H1 (cell line): ENCODE data around the gene CDC42EP5. TPM values are rescaled to one million over a fixed set of nuclear protein-coding genes. Genes with fewer than 3 reads are reported as not detected.
"Not testable (repeated sequence)": the region's sequence is repeated elsewhere in the genome, so short reads cannot be mapped to it uniquely, and the experiment has no call there.

ENCODE experiments used
- CTCF ChIA-PET: fragments of 300-600 bp; sonication (Branson Sonifier 250); formaldehyde crosslinking; loops from one replicate; lab custom pipeline; 2021; ENCODE audit not compliant: partially characterized antibody; lab: Charles Lee
- POLR2A ChIA-PET: fragments of 300-600 bp; sonication (Branson Sonifier 250); formaldehyde crosslinking; loops from one replicate; lab custom pipeline; 2021; ENCODE audit warnings: inconsistent platforms; ENCODE audit not compliant: partially characterized antibody; lab: Charles Lee
- DNase-seq, 2 experiments: peaks; one replicate each; pipeline versions ENCODE4 v3.0.0 to v3.0.0-alpha.2; 2010 to 2022; ENCODE audit warnings: low spot score in 2 of 2, low read depth in 1 of 2, mixed read lengths in 1 of 2
- FAIRE-seq: peaks from 2 replicates; lab custom pipeline; 2011; peaks lifted over from hg19 to GRCh38; lab: Jason Lieb, UNC
- H2AFZ ChIP-seq: 2 replicates; pipeline ENCODE4 v1.8.1; 2012; ENCODE audit warnings: low read length, inconsistent platforms
- H2AK5ac ChIP-seq: 2 replicates; pipeline ENCODE4 v1.6.1; 2013; ENCODE audit warnings: low read depth, low read length
- H2BK120ac ChIP-seq: replicated peaks from 2 replicates; pipeline ENCODE3; 2013; ENCODE audit warnings: low read depth, low read length, inconsistent platforms
- H2BK12ac ChIP-seq: 2 replicates; pipeline ENCODE4 v1.6.1; 2013; ENCODE audit warnings: low read depth, low read length
- H2BK15ac ChIP-seq: 2 replicates; pipeline ENCODE4 v1.6.1; 2013; ENCODE audit warnings: low read length
- H2BK20ac ChIP-seq: 2 replicates; pipeline ENCODE4 v1.6.1; 2013; ENCODE audit warnings: low read length
- H2BK5ac ChIP-seq: 2 replicates; pipeline ENCODE4 v1.6.1; 2013; ENCODE audit warnings: low read depth, low read length
- H3K14ac ChIP-seq: 2 replicates; pipeline ENCODE4 v1.6.1; 2013; ENCODE audit warnings: inconsistent platforms; ENCODE audit not compliant: insufficient read length
- H3K18ac ChIP-seq: 2 replicates; pipeline ENCODE4 v1.6.1; 2013; ENCODE audit warnings: low read length; ENCODE audit errors: extremely low read depth
- H3K23ac ChIP-seq: 2 replicates; pipeline ENCODE4 v1.6.1; 2013; ENCODE audit warnings: inconsistent platforms; ENCODE audit not compliant: insufficient read length
- H3K23me2 ChIP-seq: 2 replicates; pipeline ENCODE4 v1.6.1; 2013; ENCODE audit warnings: low read depth, low read length
- H3K27ac ChIP-seq: 2 replicates; pipeline ENCODE4 v1.6.1; 2011; ENCODE audit warnings: low read depth, low read length, inconsistent platforms
- H3K27me3 ChIP-seq, 4 experiments: replicated peaks in 1 of 4; 1 replicate in 1 of 4; 2 replicates in 3 of 4; pipeline versions ENCODE4 v1.6.1 to v1.8.1; 2011 to 2013; ENCODE audit warnings: low read length in 3 of 4, mild to moderate bottlenecking in 3 of 4, inconsistent platforms in 2 of 4, mixed read lengths in 2 of 4, moderate library complexity in 1 of 4; ENCODE audit not compliant: control insufficient read depth in 3 of 4, insufficient read depth in 3 of 4; ENCODE audit errors: extremely low read depth in 1 of 4
- H3K36me3 ChIP-seq, 4 experiments: 2 replicates each; pipeline versions ENCODE4 v1.6.1 to v1.8.1; 2011 to 2013; ENCODE audit warnings: mild to moderate bottlenecking in 4 of 4, low read length in 3 of 4, moderate library complexity in 2 of 4, control low read depth in 1 of 4, inconsistent platforms in 1 of 4; ENCODE audit not compliant: insufficient read depth in 4 of 4, control insufficient read depth in 2 of 4
- H3K4ac ChIP-seq: replicated peaks from 2 replicates; pipeline ENCODE3; 2013; ENCODE audit warnings: low read length, low read depth, mixed read lengths, inconsistent platforms; ENCODE audit not compliant: insufficient read length
- H3K4me1 ChIP-seq, 4 experiments: replicated peaks in 1 of 4; 1 replicate in 1 of 4; 2 replicates in 3 of 4; pipeline versions ENCODE4 v1.6.1 to v1.8.1; 2011 to 2013; ENCODE audit warnings: low read length in 3 of 4, inconsistent platforms in 2 of 4, mixed read lengths in 1 of 4; ENCODE audit not compliant: insufficient read depth in 4 of 4, control insufficient read depth in 3 of 4
- H3K4me2 ChIP-seq, 2 experiments: 2 replicates each; pipeline versions ENCODE4 v1.6.1 to v1.8.1; 2011 to 2013; ENCODE audit warnings: low read depth in 2 of 2, low read length in 2 of 2, control low read depth in 1 of 2, inconsistent platforms in 1 of 2, mild to moderate bottlenecking in 1 of 2; ENCODE audit not compliant: insufficient read depth in 1 of 2
- H3K4me3 ChIP-seq, 4 experiments: fragments of 200-600, 300-600 bp in 1 of 4; sonication (generic), shearing (Covaris generic), sonication (Bioruptor Twin) in 1 of 4; 2 replicates each; pipeline versions ENCODE4 v1.5.1 to v1.8.1; 2011 to 2016; ENCODE audit warnings: low read length in 4 of 4, low read depth in 3 of 4, control low read depth in 2 of 4, inconsistent platforms in 2 of 4, mild to moderate bottlenecking in 2 of 4, mixed read lengths in 1 of 4, moderate library complexity in 1 of 4; ENCODE audit not compliant: insufficient read depth in 2 of 4; ENCODE audit errors: extremely low read depth in 1 of 4
- H3K56ac ChIP-seq: replicated peaks from 2 replicates; pipeline ENCODE3; 2013; ENCODE audit warnings: low read depth, mild to moderate bottlenecking, mixed read lengths, low read length, inconsistent platforms; ENCODE audit not compliant: insufficient read length
- H3K79me1 ChIP-seq: 2 replicates; pipeline ENCODE4 v1.6.1; 2013; ENCODE audit warnings: low read depth, low read length, control low read depth
- H3K79me2 ChIP-seq, 2 experiments: 2 replicates each; pipeline versions ENCODE4 v1.6.1 to v1.8.1; 2012 to 2013; ENCODE audit warnings: low read length in 2 of 2, mild to moderate bottlenecking in 2 of 2, inconsistent platforms in 1 of 2; ENCODE audit not compliant: insufficient read depth in 2 of 2, control insufficient read depth in 1 of 2
- H3K9ac ChIP-seq, 4 experiments: replicated peaks in 1 of 4; 1 replicate in 1 of 4; 2 replicates in 3 of 4; pipeline versions ENCODE4 v1.6.1 to v1.8.1; 2011 to 2013; ENCODE audit warnings: low read depth in 3 of 4, low read length in 3 of 4, control low read depth in 2 of 4, mild to moderate bottlenecking in 2 of 4, moderate library complexity in 2 of 4, inconsistent platforms in 1 of 4; ENCODE audit errors: extremely low read depth in 1 of 4
- H3K9me3 ChIP-seq, 2 experiments: 2 replicates each; pipeline versions ENCODE4 v1.6.1 to v1.8.1; 2012 to 2013; ENCODE audit warnings: mild to moderate bottlenecking in 2 of 2, moderate library complexity in 2 of 2, control low read depth in 1 of 2, inconsistent platforms in 1 of 2, low read depth in 1 of 2, low read length in 1 of 2, mixed read lengths in 1 of 2; ENCODE audit not compliant: insufficient read depth in 2 of 2
- H4K20me1 ChIP-seq, 2 experiments: replicated peaks in 1 of 2; 2 replicates each; pipeline versions ENCODE3 to v1.8.1; 2011 to 2013; ENCODE audit warnings: inconsistent platforms in 2 of 2, low read length in 2 of 2, mild to moderate bottlenecking in 1 of 2; ENCODE audit not compliant: insufficient read depth in 2 of 2, control insufficient read depth in 1 of 2
- H4K5ac ChIP-seq: 2 replicates; pipeline ENCODE4 v1.6.1; 2013; ENCODE audit warnings: low read length, low read depth, mixed read lengths, inconsistent platforms; ENCODE audit not compliant: insufficient read length
- H4K8ac ChIP-seq: 2 replicates; pipeline ENCODE4 v1.8.0; 2013; ENCODE audit warnings: mild to moderate bottlenecking, moderate library complexity, low read length, inconsistent platforms; ENCODE audit not compliant: insufficient read depth; ENCODE audit errors: extremely low read depth
- H4K91ac ChIP-seq: replicated peaks from 2 replicates; pipeline ENCODE3; 2013; ENCODE audit warnings: low read length, mixed read lengths, inconsistent platforms; ENCODE audit not compliant: insufficient read length
- SRF ChIP-seq: IDR thresholded peaks from 2 replicates; pipeline ENCODE4 v1.6.1; 2011; ENCODE audit warnings: mild to moderate bottlenecking, low read depth, low read length, moderate library complexity
- WGBS, 2 experiments: shearing (Covaris generic) in 1 of 2; methylation state at CpG; one replicate each; pipeline versions ENCODE4 v1.1.6 to v1.1.7; 2013 to 2015; ENCODE audit warnings: low lambda C conversion rate in 2 of 2, mixed read lengths in 2 of 2, inconsistent platforms in 1 of 2, low coverage in 1 of 2, missing lambda C conversion rate in 1 of 2; ENCODE audit not compliant: insufficient replicate concordance in 2 of 2, insufficient coverage in 1 of 2, insufficient read length in 1 of 2; ENCODE audit errors: extremely low coverage in 1 of 2, missing lambda C conversion rate in 1 of 2; 5-methylcytosine and 5-hydroxymethylcytosine counted together
- polyA plus RNA-seq, 7 experiments: library from polyadenylated mRNA; depleted of rRNA in 3 of 7; stranded (reverse) in 5 of 7; unstranded in 2 of 7; fragments of >200 nt in 5 of 7; fragments of 200-250 nt in 2 of 7; gene quantifications; 1 replicate in 5 of 7; 2 replicates in 1 of 7; 4 replicates in 1 of 7; pipeline versions ENCODE4 v1.2.1 to v1.2.3, GENCODE V29; 2011 to 2013; ENCODE audit warnings: missing spikeins in 2 of 7, mixed read lengths in 2 of 7
- total RNA-seq: library from RNA; stranded (reverse); fragmentation: NEBNext Ultra II Directional; extraction: Animal tissue kit (Norgen Biotek cat#: 25700); gene quantifications from 2 replicates; pipeline ENCODE4 v1.2.1, GENCODE V29; 2021

The CDC42EP5 gene
- total and polyA plus RNA-seq, 2 of the 8 experiments (the other 6 are each of a cell fraction or from before 2014, with no cell fraction given): 1.8 to 2.1 TPM

DNA sequence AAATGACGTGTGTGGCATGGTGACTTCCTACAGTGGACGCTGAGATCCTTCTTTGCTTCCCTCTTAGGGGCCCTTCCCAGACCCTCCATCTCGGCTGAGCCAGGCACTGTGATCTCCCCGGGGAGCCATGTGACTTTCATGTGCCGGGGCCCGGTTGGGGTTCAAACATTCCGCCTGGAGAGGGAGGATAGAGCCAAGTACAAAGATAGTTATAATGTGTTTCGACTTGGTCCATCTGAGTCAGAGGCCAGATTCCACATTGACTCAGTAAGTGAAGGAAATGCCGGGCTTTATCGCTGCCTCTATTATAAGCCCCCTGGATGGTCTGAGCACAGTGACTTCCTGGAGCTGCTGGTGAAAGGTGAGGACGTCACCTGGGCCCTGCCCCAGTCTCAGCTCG is 34.7 kb upstream of the CDC42EP5 start (continued):
- no peak for TF ChIP-seq SRF
- TF ChIP-seq, all 59 proteins: peak for 0

- H3K79me1 ChIP-seq, H3K4me3 ChIP-seq, H3K27me3 ChIP-seq, H2BK5ac ChIP-seq, FAIRE-seq, H4K91ac ChIP-seq, H3K14ac ChIP-seq, H2AFZ ChIP-seq, H3K23me2 ChIP-seq, H4K5ac ChIP-seq, H3K4me2 ChIP-seq, H3K36me3 ChIP-seq, H3K79me2 ChIP-seq, H3K23ac ChIP-seq, H4K20me1 ChIP-seq, H2BK12ac ChIP-seq, H3K27ac ChIP-seq, H3K4me1 ChIP-seq, POLR2A ChIA-PET, H2BK120ac ChIP-seq, CTCF ChIA-PET, H3K18ac ChIP-seq, DNase-seq, H3K4ac ChIP-seq, H3K9ac ChIP-seq, H4K8ac ChIP-seq, H3K56ac ChIP-seq, H2BK20ac ChIP-seq, H2BK15ac ChIP-seq, H2AK5ac ChIP-seq: not testable (repeated sequence)
- H3K9me3 ChIP-seq: peaks cover 22 to 54% of the 10 kb centered on the region in 2 experiments
- 75% methylated on average over 8 of the region's 15 CpGs; no CpG with 5 or more reads in 1 of the 2 experiments for WGBS, 2 experiments
These were observed 34.1 kb upstream of the CDC42EP5 start for GRCh38 chr19:54507038-54507717.
